H1 (cell line): Measurements from ENCODE around the gene LPP. TPM values are rescaled to one million over a fixed set of nuclear protein-coding genes. Genes with fewer than 3 reads are reported as not detected.

ENCODE experiments used
- CTCF ChIA-PET: fragments of 300-600 bp; sonication (Branson Sonifier 250); formaldehyde crosslinking; loops from one replicate; lab custom pipeline; 2021; ENCODE audit not compliant: partially characterized antibody; lab: Charles Lee
- POLR2A ChIA-PET: fragments of 300-600 bp; sonication (Branson Sonifier 250); formaldehyde crosslinking; loops from one replicate; lab custom pipeline; 2021; ENCODE audit warnings: inconsistent platforms; ENCODE audit not compliant: partially characterized antibody; lab: Charles Lee
- DNase-seq, 2 experiments: peaks; one replicate each; pipeline versions ENCODE4 v3.0.0 to v3.0.0-alpha.2; 2010 to 2022; ENCODE audit warnings: low spot score in 2 of 2, low read depth in 1 of 2, mixed read lengths in 1 of 2
- FAIRE-seq: peaks from 2 replicates; lab custom pipeline; 2011; peaks lifted over from hg19 to GRCh38; lab: Jason Lieb, UNC
- H2AFZ ChIP-seq: 2 replicates; pipeline ENCODE4 v1.8.1; 2012; ENCODE audit warnings: low read length, inconsistent platforms
- H2AK5ac ChIP-seq: 2 replicates; pipeline ENCODE4 v1.6.1; 2013; ENCODE audit warnings: low read depth, low read length
- H2BK120ac ChIP-seq: replicated peaks from 2 replicates; pipeline ENCODE3; 2013; ENCODE audit warnings: low read depth, low read length, inconsistent platforms
- H2BK12ac ChIP-seq: 2 replicates; pipeline ENCODE4 v1.6.1; 2013; ENCODE audit warnings: low read depth, low read length
- H2BK15ac ChIP-seq: 2 replicates; pipeline ENCODE4 v1.6.1; 2013; ENCODE audit warnings: low read length
- H2BK20ac ChIP-seq: 2 replicates; pipeline ENCODE4 v1.6.1; 2013; ENCODE audit warnings: low read length
- H2BK5ac ChIP-seq: 2 replicates; pipeline ENCODE4 v1.6.1; 2013; ENCODE audit warnings: low read depth, low read length
- H3K14ac ChIP-seq: 2 replicates; pipeline ENCODE4 v1.6.1; 2013; ENCODE audit warnings: inconsistent platforms; ENCODE audit not compliant: insufficient read length
- H3K18ac ChIP-seq: 2 replicates; pipeline ENCODE4 v1.6.1; 2013; ENCODE audit warnings: low read length; ENCODE audit errors: extremely low read depth
- H3K23ac ChIP-seq: 2 replicates; pipeline ENCODE4 v1.6.1; 2013; ENCODE audit warnings: inconsistent platforms; ENCODE audit not compliant: insufficient read length
- H3K23me2 ChIP-seq: 2 replicates; pipeline ENCODE4 v1.6.1; 2013; ENCODE audit warnings: low read depth, low read length
- H3K27ac ChIP-seq: 2 replicates; pipeline ENCODE4 v1.6.1; 2011; ENCODE audit warnings: low read depth, low read length, inconsistent platforms
- H3K27me3 ChIP-seq, 4 experiments: replicated peaks in 1 of 4; 1 replicate in 1 of 4; 2 replicates in 3 of 4; pipeline versions ENCODE4 v1.6.1 to v1.8.1; 2011 to 2013; ENCODE audit warnings: low read length in 3 of 4, mild to moderate bottlenecking in 3 of 4, inconsistent platforms in 2 of 4, mixed read lengths in 2 of 4, moderate library complexity in 1 of 4; ENCODE audit not compliant: control insufficient read depth in 3 of 4, insufficient read depth in 3 of 4; ENCODE audit errors: extremely low read depth in 1 of 4
- H3K36me3 ChIP-seq, 4 experiments: 2 replicates each; pipeline versions ENCODE4 v1.6.1 to v1.8.1; 2011 to 2013; ENCODE audit warnings: mild to moderate bottlenecking in 4 of 4, low read length in 3 of 4, moderate library complexity in 2 of 4, control low read depth in 1 of 4, inconsistent platforms in 1 of 4; ENCODE audit not compliant: insufficient read depth in 4 of 4, control insufficient read depth in 2 of 4
- H3K4ac ChIP-seq: replicated peaks from 2 replicates; pipeline ENCODE3; 2013; ENCODE audit warnings: low read length, low read depth, mixed read lengths, inconsistent platforms; ENCODE audit not compliant: insufficient read length
- H3K4me1 ChIP-seq, 4 experiments: replicated peaks in 1 of 4; 1 replicate in 1 of 4; 2 replicates in 3 of 4; pipeline versions ENCODE4 v1.6.1 to v1.8.1; 2011 to 2013; ENCODE audit warnings: low read length in 3 of 4, inconsistent platforms in 2 of 4, mixed read lengths in 1 of 4; ENCODE audit not compliant: insufficient read depth in 4 of 4, control insufficient read depth in 3 of 4
- H3K4me2 ChIP-seq, 2 experiments: 2 replicates each; pipeline versions ENCODE4 v1.6.1 to v1.8.1; 2011 to 2013; ENCODE audit warnings: low read depth in 2 of 2, low read length in 2 of 2, control low read depth in 1 of 2, inconsistent platforms in 1 of 2, mild to moderate bottlenecking in 1 of 2; ENCODE audit not compliant: insufficient read depth in 1 of 2
- H3K4me3 ChIP-seq, 4 experiments: fragments of 200-600, 300-600 bp in 1 of 4; sonication (generic), shearing (Covaris generic), sonication (Bioruptor Twin) in 1 of 4; 2 replicates each; pipeline versions ENCODE4 v1.5.1 to v1.8.1; 2011 to 2016; ENCODE audit warnings: low read length in 4 of 4, low read depth in 3 of 4, control low read depth in 2 of 4, inconsistent platforms in 2 of 4, mild to moderate bottlenecking in 2 of 4, mixed read lengths in 1 of 4, moderate library complexity in 1 of 4; ENCODE audit not compliant: insufficient read depth in 2 of 4; ENCODE audit errors: extremely low read depth in 1 of 4
- H3K56ac ChIP-seq: replicated peaks from 2 replicates; pipeline ENCODE3; 2013; ENCODE audit warnings: low read depth, mild to moderate bottlenecking, mixed read lengths, low read length, inconsistent platforms; ENCODE audit not compliant: insufficient read length
- H3K79me1 ChIP-seq: 2 replicates; pipeline ENCODE4 v1.6.1; 2013; ENCODE audit warnings: low read depth, low read length, control low read depth
- H3K79me2 ChIP-seq, 2 experiments: 2 replicates each; pipeline versions ENCODE4 v1.6.1 to v1.8.1; 2012 to 2013; ENCODE audit warnings: low read length in 2 of 2, mild to moderate bottlenecking in 2 of 2, inconsistent platforms in 1 of 2; ENCODE audit not compliant: insufficient read depth in 2 of 2, control insufficient read depth in 1 of 2
- H3K9ac ChIP-seq, 4 experiments: replicated peaks in 1 of 4; 1 replicate in 1 of 4; 2 replicates in 3 of 4; pipeline versions ENCODE4 v1.6.1 to v1.8.1; 2011 to 2013; ENCODE audit warnings: low read depth in 3 of 4, low read length in 3 of 4, control low read depth in 2 of 4, mild to moderate bottlenecking in 2 of 4, moderate library complexity in 2 of 4, inconsistent platforms in 1 of 4; ENCODE audit errors: extremely low read depth in 1 of 4
- H3K9me3 ChIP-seq, 2 experiments: 2 replicates each; pipeline versions ENCODE4 v1.6.1 to v1.8.1; 2012 to 2013; ENCODE audit warnings: mild to moderate bottlenecking in 2 of 2, moderate library complexity in 2 of 2, control low read depth in 1 of 2, inconsistent platforms in 1 of 2, low read depth in 1 of 2, low read length in 1 of 2, mixed read lengths in 1 of 2; ENCODE audit not compliant: insufficient read depth in 2 of 2
- H4K20me1 ChIP-seq, 2 experiments: replicated peaks in 1 of 2; 2 replicates each; pipeline versions ENCODE3 to v1.8.1; 2011 to 2013; ENCODE audit warnings: inconsistent platforms in 2 of 2, low read length in 2 of 2, mild to moderate bottlenecking in 1 of 2; ENCODE audit not compliant: insufficient read depth in 2 of 2, control insufficient read depth in 1 of 2
- H4K5ac ChIP-seq: 2 replicates; pipeline ENCODE4 v1.6.1; 2013; ENCODE audit warnings: low read length, low read depth, mixed read lengths, inconsistent platforms; ENCODE audit not compliant: insufficient read length
- H4K8ac ChIP-seq: 2 replicates; pipeline ENCODE4 v1.8.0; 2013; ENCODE audit warnings: mild to moderate bottlenecking, moderate library complexity, low read length, inconsistent platforms; ENCODE audit not compliant: insufficient read depth; ENCODE audit errors: extremely low read depth
- H4K91ac ChIP-seq: replicated peaks from 2 replicates; pipeline ENCODE3; 2013; ENCODE audit warnings: low read length, mixed read lengths, inconsistent platforms; ENCODE audit not compliant: insufficient read length
- CBX8 ChIP-seq: fragments of 300-800, 300-1000 bp; sonication (generic); IDR thresholded peaks from 2 replicates; pipeline ENCODE4 v1.7.1; 2016; ENCODE audit warnings: low read depth, low read length, borderline replicate concordance
- NRF1 ChIP-seq: IDR thresholded peaks from 2 replicates; pipeline ENCODE4 v1.6.1; 2011; ENCODE audit warnings: mild to moderate bottlenecking, low read depth, low read length, improper control_type of control experiment
- RBBP5 ChIP-seq: IDR thresholded peaks from 2 replicates; pipeline ENCODE4 v1.7.1; 2012; ENCODE audit warnings: low read depth, mild to moderate bottlenecking, inconsistent platforms, low read length, moderate library complexity, borderline replicate concordance
- RXRA ChIP-seq: IDR thresholded peaks from 2 replicates; pipeline ENCODE4 v1.6.1; 2011; ENCODE audit warnings: low read depth, mild to moderate bottlenecking, low read length, moderate library complexity; ENCODE audit not compliant: insufficient read depth
- SRF ChIP-seq: IDR thresholded peaks from 2 replicates; pipeline ENCODE4 v1.6.1; 2011; ENCODE audit warnings: mild to moderate bottlenecking, low read depth, low read length, moderate library complexity
- TEAD4 ChIP-seq: IDR thresholded peaks from 2 replicates; pipeline ENCODE4 v1.6.1; 2012; ENCODE audit warnings: low read depth, low read length, inconsistent platforms, mixed read lengths
- YY1 ChIP-seq: IDR thresholded peaks from 2 replicates; pipeline ENCODE4 v1.6.1; 2011; ENCODE audit warnings: low read depth, mild to moderate bottlenecking, low read length
- WGBS, 2 experiments: shearing (Covaris generic) in 1 of 2; methylation state at CpG; one replicate each; pipeline versions ENCODE4 v1.1.6 to v1.1.7; 2013 to 2015; ENCODE audit warnings: low lambda C conversion rate in 2 of 2, mixed read lengths in 2 of 2, inconsistent platforms in 1 of 2, low coverage in 1 of 2, missing lambda C conversion rate in 1 of 2; ENCODE audit not compliant: insufficient replicate concordance in 2 of 2, insufficient coverage in 1 of 2, insufficient read length in 1 of 2; ENCODE audit errors: extremely low coverage in 1 of 2, missing lambda C conversion rate in 1 of 2; 5-methylcytosine and 5-hydroxymethylcytosine counted together
- polyA plus RNA-seq, 7 experiments: library from polyadenylated mRNA; depleted of rRNA in 3 of 7; stranded (reverse) in 5 of 7; unstranded in 2 of 7; fragments of >200 nt in 5 of 7; fragments of 200-250 nt in 2 of 7; gene quantifications; 1 replicate in 5 of 7; 2 replicates in 1 of 7; 4 replicates in 1 of 7; pipeline versions ENCODE4 v1.2.1 to v1.2.3, GENCODE V29; 2011 to 2013; ENCODE audit warnings: missing spikeins in 2 of 7, mixed read lengths in 2 of 7
- total RNA-seq: library from RNA; stranded (reverse); fragmentation: NEBNext Ultra II Directional; extraction: Animal tissue kit (Norgen Biotek cat#: 25700); gene quantifications from 2 replicates; pipeline ENCODE4 v1.2.1, GENCODE V29; 2021
- TF ChIP-seq, protein P1 (sequence below), 3 experiments: IDR thresholded peaks; 1 replicate in 2 of 3; 2 replicates in 1 of 3; pipeline versions ENCODE4 v1.5.1 to v1.6.1; 2011; ENCODE audit warnings: low read length in 3 of 3, mild to moderate bottlenecking in 3 of 3, inconsistent platforms in 2 of 3, low read depth in 1 of 3, moderate library complexity in 1 of 3; ENCODE audit not compliant: insufficient read depth in 1 of 3; ENCODE audit errors: control extremely low read depth in 1 of 3

Gene LPP
- total and polyA plus RNA-seq, 2 of the 8 experiments (the other 6 are each of a cell fraction or from before 2014, with no cell fraction given): 10.0 to 53.3 TPM

DNA sequence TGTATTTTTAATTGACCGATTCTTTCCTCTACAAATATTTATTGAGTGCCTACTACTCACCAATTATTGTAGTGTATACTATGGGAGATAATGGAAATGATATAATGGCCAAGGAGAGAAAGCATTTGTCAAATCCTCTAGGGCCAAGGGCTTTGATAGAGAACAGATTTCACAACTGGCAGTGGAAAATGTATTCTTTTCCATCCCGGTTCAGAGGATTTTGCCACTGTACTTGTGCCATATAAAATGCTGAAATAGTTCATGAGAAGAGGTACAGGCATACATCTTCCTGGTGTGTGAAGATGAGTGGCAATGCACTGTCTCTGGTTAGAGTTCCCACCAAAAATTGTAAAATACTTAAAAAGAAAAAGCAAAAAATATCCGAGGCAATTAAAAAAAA, 566.3 kb downstream of the LPP start:
- ChIA-PET CTCF (interaction anchor here (1.0 kb wide), 1 partner anchor 30 kb away, joined by 3 read pairs; no protein-coding TSS in a partner anchor), POLR2A (no interaction called here)
- Histone ChIP-seq H2BK5ac (no peak overlapping the region), H2BK120ac (no peak overlapping the region), H4K91ac (no peak overlapping the region), H3K79me1 (no peaks in the 10 kb centered on the region), H4K5ac (no peak overlapping the region), H3K23ac (no peak overlapping the region), H3K14ac (no peak overlapping the region), H3K9ac (no peak overlapping the region), H4K20me1 (no peaks in the 10 kb centered on the region), H2BK15ac (no peak overlapping the region), H2BK12ac (no peak overlapping the region), H2BK20ac (no peak overlapping the region), H3K36me3 (no peaks in the 10 kb centered on the region), H3K4ac (no peak overlapping the region), H3K4me3 (no peak overlapping the region), H3K4me2 (no peak overlapping the region), H3K18ac (no peak overlapping the region), H3K27ac (no peak overlapping the region), H3K27me3 (peaks cover 0 to 1% (median 0%) of the 10 kb centered on the region in 4 experiments; a peak in 1 of 7 replicates), H3K79me2 (no peaks in the 10 kb centered on the region), H4K8ac (no peak overlapping the region), H2AFZ (no peak overlapping the region), H3K4me1 (no peaks in the 10 kb centered on the region), H3K23me2 (no peaks in the 10 kb centered on the region), H3K56ac (no peak overlapping the region), H2AK5ac (no peak overlapping the region), H3K9me3 (no peaks in the 10 kb centered on the region)
- TF ChIP-seq RXRA: no peak
- TF ChIP-seq SRF: no peak
- TF ChIP-seq YY1: no peak
- TF ChIP-seq, protein P1, sequence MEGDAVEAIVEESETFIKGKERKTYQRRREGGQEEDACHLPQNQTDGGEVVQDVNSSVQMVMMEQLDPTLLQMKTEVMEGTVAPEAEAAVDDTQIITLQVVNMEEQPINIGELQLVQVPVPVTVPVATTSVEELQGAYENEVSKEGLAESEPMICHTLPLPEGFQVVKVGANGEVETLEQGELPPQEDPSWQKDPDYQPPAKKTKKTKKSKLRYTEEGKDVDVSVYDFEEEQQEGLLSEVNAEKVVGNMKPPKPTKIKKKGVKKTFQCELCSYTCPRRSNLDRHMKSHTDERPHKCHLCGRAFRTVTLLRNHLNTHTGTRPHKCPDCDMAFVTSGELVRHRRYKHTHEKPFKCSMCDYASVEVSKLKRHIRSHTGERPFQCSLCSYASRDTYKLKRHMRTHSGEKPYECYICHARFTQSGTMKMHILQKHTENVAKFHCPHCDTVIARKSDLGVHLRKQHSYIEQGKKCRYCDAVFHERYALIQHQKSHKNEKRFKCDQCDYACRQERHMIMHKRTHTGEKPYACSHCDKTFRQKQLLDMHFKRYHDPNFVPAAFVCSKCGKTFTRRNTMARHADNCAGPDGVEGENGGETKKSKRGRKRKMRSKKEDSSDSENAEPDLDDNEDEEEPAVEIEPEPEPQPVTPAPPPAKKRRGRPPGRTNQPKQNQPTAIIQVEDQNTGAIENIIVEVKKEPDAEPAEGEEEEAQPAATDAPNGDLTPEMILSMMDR (IDR thresholded peaks at IDR 0.05; ENCODE audit: control extremely low read depth in 1 of 3, insufficient read depth in 1 of 3, low read depth in 1 of 3, low read length in 3 of 3): no peak
- TF ChIP-seq CBX8: no peak
- TF ChIP-seq TEAD4: no peak
- no peak for TF ChIP-seq NRF1
- TF ChIP-seq RBBP5: no peak
- 92% methylated on average over 2 of the region's 3 CpGs; no CpG with 5 or more reads in 1 of the 2 experiments for WGBS, 2 experiments
- FAIRE-seq (no peak), DNase-seq (no peak)
